Measurements from ENCODE around the gene EEF1AKMT3. TPM values are rescaled to one million over a fixed set of nuclear protein-coding genes. Genes with fewer than 3 reads are reported as not detected.

EEF1AKMT3 gene
- total and polyA plus RNA-seq, 9 of the 15 experiments (the other 6 are each of a cell fraction or from before 2014, with no cell fraction given), result 4.1 to 17.2 (median 7.9) TPM

DNA sequence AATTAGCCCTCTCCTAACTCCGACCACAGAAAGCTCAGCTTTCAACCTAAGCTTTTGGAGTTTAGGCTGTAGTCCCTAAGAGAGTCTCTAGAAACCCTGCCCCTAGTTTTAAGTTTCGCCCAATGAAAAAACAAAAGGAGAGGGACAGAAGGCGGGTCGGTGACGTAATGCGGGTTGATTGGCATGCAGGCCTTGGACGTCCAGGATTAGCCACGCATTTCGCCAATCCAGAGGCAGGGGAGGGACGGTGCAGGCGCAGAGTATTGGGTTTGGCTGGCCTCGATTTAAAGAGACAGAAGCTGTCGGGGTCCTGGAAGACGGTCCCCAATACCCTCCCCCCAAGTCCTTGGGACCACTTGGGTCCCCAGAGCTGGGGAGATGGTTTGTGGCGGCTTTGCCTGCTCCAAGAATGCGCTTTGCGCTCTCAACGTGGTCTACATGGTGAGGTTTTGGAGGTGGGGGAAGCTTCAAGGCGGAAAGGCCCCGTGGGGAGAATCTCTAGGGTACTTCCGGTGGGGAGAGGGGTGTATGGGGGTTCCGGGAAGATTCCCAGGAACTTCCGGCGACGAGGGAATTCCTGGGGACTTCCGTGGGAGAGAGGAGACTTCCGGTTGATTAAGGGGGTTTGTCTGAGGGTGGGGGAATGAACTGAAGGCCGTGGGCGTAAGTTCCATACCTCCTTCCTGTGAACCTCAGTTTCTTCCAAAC is 27.5 kb upstream of the EEF1AKMT3 start, which contains the start of gene TSPAN31 (continued):
- TF ChIP-seq BCLAF1 (IDR thresholded peaks at IDR 0.05; ENCODE audit: borderline replicate concordance in 1 of 2, control insufficient read depth in 1 of 2, low read depth in 2 of 2, low read length in 1 of 2), result no peak
- peak; percentile 71; the same call in 1 of the 2 replicates for TF ChIP-seq NKRF (IDR thresholded peaks at IDR 0.05; ENCODE audit: borderline replicate concordance)
- no peak for TF ChIP-seq ARID2 (IDR thresholded peaks at IDR 0.05)
- peak; percentile 91 for TF ChIP-seq GABPA (tag; conservative IDR thresholded peaks at IDR 0.05; ENCODE audit: low read depth)
- no peak for TF ChIP-seq CREBBP (IDR thresholded peaks at IDR 0.05; ENCODE audit: low read depth, low read length)
- TF ChIP-seq HOXB6 (CRISPR knock-in tag; IDR thresholded peaks at IDR 0.05; ENCODE audit: borderline replicate concordance), result no peak
- no peak for TF ChIP-seq RCOR1 (IDR thresholded peaks at IDR 0.05; ENCODE audit: borderline replicate concordance in 1 of 2, low read depth in 2 of 2, low read length in 2 of 2)
- no peak for TF ChIP-seq ZKSCAN8 (CRISPR knock-in tag; IDR thresholded peaks at IDR 0.05)
- TF ChIP-seq TCF15 (CRISPR knock-in tag; IDR thresholded peaks at IDR 0.05), result no peak
- TF ChIP-seq ZNF551 (CRISPR knock-in tag; IDR thresholded peaks at IDR 0.05), result no peak
- no peak for TF ChIP-seq NCOA6 (IDR thresholded peaks at IDR 0.05)
- no peak for TF ChIP-seq RAD51 (IDR thresholded peaks at IDR 0.05; ENCODE audit: borderline replicate concordance, low read depth)
- TF ChIP-seq CUX1 (CRISPR knock-in tag; IDR thresholded peaks at IDR 0.05), result no peak
- TF ChIP-seq, protein P1, sequence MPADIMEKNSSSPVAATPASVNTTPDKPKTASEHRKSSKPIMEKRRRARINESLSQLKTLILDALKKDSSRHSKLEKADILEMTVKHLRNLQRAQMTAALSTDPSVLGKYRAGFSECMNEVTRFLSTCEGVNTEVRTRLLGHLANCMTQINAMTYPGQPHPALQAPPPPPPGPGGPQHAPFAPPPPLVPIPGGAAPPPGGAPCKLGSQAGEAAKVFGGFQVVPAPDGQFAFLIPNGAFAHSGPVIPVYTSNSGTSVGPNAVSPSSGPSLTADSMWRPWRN (IDR thresholded peaks at IDR 0.05; ENCODE audit: low read depth), result no peak
- TF ChIP-seq YBX1 (IDR thresholded peaks at IDR 0.05), result no peak
- TF ChIP-seq CBFB (CRISPR knock-in tag; IDR thresholded peaks at IDR 0.05), result no peak; the same call in 1 of the 2 replicates

Measured in K562 (cell line).